Activated gamma-delta T cell treated with Interleukin-2 at 50 U/mL for 16 hours (primary cell): ENCODE data around the gene HOXC5.
A peak's percentile ranks its signal among the peaks of the same experiment; 100 is the strongest.

ENCODE experiments used
- DNase-seq: peaks from one replicate; pipeline ENCODE4 v3.0.0-alpha.2; 2020

Gene HOXC5

DNA sequence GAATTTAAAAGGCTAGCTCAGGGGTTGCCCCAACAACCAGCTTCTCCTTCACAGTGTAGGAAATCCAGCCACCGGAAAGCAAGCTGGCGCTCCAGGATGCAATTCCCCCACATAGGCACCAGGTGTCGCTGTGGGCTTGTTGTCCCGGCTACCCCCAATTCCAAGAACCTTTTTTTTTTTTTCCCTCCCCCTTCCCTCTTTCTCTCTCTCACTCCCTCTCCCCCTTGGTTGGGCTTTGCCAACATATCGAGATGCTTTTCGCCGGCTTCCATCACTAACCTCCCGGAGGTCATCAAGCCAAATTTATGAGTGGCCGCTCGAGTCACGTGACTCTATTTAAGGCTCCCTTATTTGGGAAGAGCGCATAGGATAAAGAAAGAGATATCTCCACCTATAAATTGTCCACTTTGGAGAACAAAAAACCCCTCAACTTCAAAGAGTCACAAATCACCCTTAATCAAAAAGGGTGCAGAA, at the start of gene HOXC5:
Gene HOXC5, plus strand, starts transcription at position 424 of the 474 bp plus-strand sequence. CDS start 73 bp downstream, outside the sequence.
- DNase-seq, result peak; percentile 57

DNA sequence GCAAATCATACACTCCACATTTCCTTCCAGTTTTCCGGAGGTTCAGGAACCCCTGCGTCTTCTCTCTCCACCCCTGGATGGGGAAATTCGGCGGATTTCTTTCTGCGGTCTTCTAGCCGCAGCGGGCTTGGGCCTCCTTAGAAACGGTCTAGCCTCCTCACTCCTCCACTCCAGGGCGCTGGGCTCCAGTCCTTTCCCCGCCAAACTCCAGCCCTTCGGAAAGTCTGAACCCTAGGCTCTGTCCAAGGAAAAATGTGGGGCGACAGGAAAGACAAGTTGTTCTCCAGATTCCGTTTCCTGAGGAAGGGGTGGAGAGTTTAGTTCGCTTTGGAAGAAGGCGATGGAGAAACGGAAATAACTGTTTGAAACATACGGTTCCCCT, 49.3 kb upstream of the HOXC5 start:
- no peak for DNase-seq

DNA sequence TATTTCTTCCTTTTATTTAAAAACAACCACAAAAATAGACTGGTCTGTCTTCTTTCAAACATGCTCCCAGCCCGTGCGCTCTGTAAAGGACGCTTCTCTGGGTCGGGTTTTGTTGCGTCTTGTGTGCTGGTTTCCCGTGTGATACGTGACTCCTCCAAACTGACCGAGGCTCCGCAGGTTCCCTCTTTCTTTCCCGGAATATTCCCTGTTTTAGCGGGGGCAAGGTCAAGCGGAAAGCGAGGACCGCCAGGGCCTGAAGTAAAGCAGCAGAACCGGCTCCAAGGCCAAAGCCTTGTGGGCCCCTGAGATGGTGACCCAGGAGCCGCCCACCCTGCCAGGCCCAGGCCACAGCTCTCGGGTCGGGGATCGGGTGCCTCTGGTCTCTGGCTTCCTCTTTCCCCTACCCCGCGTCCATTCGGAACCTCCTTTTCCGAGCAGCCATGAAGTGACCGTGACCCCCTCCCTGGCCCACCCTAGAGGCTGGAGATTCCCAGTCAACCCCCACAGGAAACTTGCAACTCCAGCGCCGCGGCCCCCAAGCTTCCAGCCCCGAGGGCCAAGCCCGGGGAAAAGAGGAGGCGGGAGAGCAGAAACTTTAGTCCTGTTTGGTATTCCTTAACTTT, 48.8 kb upstream of the HOXC5 start:
- DNase-seq, result no peak

DNA sequence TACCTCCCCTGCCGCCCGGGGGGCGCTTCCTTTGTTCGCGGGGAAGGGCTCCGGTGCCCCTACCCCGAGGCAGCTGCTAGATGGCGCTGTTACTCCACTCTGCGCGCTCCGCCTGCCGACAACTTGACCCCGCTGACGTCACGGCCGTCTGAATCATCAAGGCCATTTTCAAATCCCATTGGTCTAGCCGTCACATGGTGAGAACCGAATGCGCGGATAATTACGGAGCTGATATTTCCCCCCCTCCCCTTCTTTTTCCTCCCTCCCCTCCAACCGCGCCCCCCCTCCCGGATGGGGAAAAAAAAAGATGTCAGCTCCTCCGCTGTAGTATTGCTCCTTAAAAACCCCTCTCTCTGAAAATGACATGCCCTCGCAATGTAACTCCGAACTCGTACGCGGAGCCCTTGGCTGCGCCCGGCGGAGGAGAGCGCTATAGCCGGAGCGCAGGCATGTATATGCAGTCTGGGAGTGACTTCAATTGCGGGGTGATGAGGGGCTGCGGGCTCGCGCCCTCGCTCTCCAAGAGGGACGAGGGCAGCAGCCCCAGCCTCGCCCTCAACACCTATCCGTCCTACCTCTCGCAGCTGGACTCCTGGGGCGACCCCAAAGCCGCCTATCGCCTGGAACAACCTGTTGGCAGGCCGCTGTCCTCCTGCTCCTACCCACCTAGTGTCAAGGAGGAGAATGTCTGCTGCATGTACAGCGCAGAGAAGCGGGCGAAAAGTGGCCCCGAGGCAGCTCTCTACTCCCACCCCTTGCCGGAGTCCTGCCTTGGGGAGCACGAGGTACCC, 47.8 kb upstream of the HOXC5 start, which contains the start of gene HOXC10:
Gene HOXC10, plus strand, starts transcription at position 246 of the 791 bp plus-strand sequence. Its CDS starts 114 bp downstream, at position 360.
- DNase-seq, result peak; percentile 45

DNA sequence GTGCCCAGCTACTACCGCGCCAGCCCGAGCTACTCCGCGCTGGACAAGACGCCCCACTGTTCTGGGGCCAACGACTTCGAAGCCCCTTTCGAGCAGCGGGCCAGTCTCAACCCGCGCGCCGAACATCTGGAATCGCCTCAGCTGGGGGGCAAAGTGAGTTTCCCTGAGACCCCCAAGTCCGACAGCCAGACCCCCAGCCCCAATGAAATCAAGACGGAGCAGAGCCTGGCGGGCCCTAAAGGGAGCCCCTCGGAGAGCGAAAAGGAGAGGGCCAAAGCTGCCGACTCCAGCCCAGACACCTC, 47.2 kb upstream of the HOXC5 start:
- DNase-seq, result no peak

DNA sequence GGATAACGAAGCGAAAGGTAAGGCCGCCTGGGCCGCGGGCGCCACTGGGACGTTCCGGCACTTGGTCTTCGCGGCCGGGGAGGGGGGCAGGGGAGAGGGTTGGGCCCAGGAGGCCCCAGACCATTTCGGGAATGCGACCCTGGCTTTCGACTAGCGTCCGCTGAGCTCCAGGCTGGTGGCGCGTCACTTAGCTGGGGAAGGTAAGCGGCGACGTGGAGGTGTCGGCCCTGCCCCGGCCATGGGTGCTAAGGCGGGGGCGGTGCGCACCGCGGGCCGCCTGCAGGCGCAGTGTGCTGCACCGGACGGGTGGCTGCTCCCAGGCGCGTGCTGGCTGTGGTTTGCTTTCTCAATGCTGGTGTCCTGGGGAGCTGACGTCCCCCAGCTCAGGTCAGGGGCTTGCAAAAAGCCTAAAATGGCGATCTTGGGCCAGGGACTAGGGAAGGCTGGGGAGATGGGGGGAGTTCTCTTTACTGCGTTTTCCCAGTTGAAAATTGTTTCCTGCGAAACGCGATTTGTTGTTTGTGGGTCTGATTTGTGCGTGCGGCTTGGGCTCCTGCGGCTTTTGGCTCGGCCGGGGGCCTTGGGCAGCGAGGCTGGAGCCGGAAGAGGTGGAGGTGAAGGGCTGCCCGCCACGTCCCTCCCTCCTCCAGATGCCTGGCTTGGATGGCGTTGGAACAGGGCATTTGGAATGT, 46.7 kb upstream of the HOXC5 start:
- DNase-seq, result no peak

DNA sequence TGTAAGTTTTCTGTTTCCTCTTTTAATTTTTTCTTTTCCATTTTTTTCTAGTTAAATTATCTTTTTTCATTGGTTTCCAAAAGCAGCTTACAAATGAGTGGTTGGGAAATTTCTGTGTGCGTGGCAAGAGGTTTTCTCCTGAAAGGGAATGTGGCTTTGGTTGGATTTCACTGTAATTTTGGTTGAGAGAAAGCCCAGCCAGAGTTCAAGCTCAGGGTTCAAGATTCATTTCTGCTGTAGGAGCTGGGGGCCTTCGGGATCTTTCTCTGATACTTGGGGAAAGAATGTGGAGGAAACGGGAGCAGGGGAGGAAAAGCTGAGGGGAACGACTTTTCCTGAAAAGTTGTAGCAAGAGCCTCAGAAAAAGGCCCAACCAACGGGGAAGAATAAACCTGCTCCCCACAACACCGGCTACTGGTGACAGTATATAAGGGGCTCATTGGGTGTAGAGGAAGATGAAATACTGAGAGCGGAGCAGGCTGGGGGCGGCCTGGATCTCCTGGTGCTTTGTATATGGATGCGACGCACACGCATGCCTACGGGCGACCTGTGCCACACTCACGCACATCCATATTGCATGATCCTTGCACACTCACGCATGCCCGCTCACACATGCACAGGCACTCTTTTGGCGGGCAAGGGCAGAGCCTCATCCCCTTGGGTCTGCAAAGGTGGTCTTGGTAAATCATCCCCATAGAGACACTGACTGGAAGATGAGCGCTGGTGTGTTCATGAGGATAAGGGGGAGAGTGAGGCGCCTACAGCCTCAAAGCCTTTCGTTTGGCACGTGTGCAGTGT, 46.0 kb upstream of the HOXC5 start:
- DNase-seq, result no peak

DNA sequence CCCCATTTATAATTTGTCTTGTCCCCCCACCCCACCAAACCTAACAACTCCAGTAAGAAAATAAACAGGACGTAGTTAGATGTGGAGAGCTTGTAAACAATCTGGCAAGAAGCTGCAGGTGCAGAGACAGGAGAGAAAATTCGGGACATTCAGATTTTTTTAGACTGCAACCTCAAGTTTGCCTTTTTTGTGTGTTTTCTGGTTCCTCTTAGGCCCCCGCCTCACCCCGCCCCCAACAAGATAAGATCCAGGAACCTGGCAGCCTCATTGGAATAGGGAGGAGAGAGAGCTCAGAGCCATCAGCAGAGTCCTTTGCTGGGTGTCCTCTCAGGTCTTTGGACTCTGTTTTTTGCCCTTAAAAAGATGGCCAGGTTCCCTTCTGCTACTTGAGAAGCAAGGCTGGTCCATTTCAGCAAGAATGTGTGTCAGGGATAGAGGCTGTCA, 45.0 kb upstream of the HOXC5 start:
- no peak for DNase-seq

DNA sequence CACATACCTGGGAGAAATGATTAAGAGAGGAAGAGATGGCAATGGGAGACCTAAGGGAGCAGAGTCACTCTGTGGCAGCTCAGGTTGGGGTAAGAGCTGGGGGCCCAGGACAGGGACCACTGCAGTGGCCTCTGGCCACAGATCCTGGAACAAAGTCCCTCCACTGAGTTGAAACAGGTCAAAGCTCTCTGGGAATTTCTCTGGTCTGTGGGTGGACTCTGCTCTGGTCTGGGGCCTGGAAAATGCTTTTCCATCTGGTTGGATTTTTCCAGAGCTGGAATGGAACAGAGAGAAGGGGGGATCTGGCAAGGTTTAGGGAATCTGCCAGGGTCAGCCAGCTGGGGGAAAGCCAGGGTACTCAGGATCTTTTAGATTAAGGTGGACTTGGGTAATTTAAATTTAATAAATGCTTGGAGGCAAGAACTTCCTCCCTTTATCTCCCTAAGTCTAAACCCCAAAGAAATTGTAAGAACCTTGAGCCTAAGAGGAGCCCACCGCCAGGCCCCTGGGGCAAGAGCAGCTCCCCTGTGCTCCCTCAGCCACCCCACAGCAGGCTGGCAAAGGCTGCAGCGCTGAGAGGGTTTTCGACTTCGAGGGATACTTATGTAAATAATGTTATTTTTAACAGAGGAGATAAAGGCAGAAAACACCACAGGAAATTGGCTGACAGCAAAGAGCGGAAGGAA, 44.2 kb upstream of the HOXC5 start:
- no peak for DNase-seq

DNA sequence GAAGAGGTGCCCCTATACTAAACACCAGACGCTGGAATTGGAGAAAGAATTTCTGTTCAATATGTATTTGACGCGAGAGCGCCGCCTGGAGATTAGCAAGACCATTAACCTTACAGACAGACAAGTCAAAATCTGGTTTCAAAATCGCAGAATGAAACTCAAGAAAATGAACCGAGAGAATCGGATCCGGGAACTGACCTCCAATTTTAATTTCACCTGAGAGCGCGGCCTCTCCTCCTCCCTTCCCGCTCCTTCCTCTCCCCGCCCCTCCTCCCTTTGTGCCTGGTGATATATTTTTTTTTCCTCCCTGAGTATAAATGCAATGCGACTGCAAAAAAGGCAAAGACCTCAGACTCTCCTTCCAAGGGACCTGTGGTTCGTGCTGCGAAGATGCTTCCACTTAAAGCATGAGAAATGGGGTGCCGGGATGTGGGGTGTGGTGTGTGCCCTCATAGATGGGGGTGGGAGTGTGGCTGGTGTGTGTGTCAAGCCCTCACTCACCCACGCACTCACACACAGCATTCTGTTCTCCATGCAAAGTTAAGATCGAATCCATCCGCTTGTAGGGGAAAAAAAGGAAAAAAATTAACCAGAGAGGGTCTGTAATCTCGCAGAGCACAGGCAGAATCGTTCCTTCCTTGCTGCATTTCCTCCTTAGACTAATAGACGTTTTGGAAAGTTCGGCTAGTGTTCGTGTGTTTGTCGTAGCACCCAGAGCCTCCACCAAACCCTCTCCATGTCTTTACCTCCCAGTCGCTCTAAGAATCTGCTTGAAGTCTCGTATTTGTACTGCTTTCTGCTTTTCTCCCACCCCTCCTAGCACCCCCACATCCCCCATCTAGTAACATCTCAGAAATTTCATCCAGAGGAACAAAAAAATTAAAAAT, 43.4 kb upstream of the HOXC5 start:
- no peak for DNase-seq

DNA sequence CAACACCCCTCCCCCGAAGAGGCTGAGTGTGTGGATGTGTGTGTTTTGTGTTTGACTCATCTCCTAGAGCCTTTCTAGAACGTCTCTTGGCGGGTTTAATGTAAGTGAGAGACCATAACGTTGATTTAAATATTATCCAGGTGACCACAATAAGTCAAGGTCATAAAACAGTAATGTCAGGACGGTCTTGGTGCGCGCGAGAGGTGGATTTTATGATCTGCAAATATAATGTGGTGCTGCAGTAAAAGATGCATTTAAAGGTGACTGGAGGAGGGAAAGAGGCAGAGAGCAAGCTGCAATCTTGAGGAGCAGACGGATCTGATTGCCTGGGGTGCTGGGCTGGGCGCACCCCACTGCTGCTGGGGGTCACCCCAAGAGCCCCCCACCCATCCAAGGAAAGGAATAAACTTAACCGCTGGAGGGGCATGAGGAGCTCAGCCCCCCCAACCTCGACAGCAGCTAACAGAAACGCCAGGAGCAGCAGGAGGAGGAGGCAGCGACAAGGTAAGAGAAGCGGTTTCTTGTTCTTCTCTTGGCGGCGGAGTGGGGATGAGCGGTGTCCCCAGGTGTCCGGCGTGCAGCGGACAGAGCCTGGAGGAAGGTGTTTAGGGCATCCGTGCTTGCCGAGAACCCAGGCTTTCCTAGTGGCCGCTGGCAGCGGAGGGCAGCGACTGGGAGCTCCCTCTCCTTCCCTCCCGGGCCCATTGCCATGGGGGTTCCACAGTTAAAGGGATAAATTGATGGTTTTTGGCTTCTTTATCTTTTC, 42.4 kb upstream of the HOXC5 start:
- no peak for DNase-seq

DNA sequence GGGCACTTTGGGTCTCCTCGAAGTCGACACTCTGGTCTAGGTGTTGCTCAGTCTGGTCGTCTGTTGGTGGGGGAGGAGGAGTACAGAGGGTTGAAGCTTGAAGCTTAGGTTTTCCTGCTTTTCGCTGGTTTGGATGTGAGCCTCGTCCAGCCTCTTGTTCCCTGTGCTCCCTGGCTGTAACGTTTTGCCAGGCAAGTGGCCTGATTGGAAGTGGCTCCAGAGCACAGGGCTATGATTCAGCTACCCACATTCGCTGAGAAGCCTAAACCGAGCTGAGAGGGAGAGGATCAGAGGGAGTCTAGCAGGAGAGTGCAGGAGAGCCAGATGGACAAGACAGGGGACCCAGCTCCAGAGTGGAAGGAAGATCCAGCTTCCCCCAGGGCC, 41.8 kb upstream of the HOXC5 start:
- DNase-seq, result no peak

DNA sequence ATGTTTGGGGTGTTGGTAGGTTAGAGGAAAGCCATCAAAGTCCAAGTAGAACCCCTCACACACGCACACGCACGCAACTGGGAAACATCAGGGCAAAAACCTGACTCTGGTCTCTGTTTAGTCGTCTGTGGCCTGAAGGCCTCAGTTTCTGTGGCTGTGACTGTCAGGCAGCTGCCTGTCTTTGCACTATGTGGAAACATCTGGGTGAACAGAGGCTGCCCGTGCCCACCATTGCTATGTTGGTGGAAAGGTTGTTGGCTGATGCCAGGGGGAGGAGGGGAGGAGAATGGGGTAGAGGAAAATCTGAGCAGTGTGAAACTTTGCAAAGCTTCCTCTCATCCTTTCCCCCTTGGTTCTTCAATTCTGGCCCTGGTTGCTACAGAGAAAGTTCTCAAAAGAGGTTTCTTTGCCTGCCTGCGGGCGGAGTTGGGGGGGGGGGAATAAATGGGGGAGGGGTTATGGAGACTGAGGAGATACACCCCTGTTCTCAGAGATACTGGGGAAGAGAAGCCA, 40.4 kb upstream of the HOXC5 start:
- no peak for DNase-seq

DNA sequence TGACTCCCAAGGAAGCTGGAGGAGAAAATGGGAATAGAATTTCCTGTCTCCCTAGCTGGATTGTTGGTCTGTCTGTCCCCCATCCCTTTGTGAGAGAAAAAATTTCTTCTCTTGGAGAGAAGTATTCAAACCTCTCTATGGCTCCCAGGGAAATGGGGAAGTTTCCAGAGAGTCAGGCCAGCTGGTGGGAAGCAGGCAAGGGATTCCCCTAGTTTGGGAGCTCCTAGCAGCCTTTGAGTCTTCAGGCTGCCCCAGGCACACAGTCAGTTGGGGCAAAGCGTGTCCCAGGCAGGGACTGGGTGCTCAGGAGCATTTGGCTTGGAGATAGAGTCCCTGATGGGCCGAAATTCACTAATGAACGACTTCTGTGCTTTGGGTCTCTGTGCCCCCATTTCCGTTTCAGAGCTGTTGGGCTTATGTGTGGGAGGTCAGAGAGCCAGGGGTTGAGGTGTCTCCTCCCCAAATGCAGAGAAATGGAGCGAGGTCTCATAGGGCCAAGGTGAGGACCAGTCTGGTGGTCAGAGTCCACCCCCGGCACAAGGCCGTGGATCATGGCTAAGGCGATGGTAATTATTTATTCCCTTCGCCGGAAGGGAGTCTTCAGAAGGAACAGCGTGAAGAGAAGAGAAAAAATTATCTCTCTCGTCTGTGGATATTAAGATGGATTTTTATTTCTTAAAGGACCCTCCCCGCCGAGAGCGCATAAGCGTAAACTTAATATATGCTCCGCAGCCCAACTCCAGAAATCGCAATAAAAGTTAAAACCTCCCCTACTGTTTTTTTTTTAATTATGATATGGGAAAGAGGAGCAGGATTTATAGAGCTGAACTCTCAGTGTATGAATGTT, 39.5 kb upstream of the HOXC5 start:
- DNase-seq, result no peak

DNA sequence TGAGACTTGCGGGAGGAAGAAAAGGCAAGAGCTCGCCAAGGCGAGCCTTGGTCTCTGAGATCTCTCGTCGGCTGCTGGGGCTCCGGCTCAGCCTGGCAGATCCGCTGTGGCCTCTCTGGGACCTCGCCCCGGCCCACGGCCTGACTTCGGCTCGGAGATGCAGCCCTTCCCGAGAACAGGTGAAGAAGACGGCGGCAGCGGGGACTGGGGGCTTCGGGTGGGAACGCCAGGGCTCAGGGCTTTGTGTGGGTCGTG, 38.9 kb upstream of the HOXC5 start:
- DNase-seq, result no peak

DNA sequence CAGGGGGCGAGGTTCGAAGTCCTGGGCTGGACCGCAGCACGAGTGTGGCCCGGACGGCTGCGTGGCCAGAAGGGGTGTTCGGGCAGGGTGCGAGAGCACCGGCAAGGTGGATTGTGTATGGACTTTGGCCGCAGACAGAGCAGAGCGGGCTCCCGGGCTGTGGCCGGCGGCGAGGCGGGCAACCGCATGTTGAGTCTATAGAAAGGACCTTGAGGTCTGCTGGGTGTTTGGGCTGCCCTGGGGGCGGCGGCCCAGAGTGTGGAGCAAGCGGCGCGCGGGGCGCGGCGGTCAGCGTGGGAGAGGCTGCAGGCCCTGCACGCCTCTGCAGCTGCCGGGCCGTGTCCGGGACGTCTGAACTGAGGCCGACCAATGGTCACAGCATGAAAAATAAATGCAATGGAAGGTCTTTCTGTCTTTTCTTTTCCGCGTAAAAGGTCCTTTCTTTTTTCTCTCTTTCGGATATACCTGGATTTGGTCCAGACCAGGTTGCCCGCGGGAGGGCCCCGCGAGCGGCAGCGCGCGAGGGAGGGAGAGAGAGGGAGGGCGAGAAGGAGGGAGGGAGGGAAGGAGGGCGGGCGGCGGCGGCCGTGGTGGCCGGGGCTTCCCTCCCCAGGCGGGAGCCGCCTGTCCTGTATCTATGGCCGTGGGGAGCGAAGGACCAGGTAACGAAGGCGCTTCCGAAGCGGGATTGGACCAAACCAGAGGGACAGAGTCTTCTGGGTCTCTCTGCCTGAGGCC, 38.4 kb upstream of the HOXC5 start:
- no peak for DNase-seq

DNA sequence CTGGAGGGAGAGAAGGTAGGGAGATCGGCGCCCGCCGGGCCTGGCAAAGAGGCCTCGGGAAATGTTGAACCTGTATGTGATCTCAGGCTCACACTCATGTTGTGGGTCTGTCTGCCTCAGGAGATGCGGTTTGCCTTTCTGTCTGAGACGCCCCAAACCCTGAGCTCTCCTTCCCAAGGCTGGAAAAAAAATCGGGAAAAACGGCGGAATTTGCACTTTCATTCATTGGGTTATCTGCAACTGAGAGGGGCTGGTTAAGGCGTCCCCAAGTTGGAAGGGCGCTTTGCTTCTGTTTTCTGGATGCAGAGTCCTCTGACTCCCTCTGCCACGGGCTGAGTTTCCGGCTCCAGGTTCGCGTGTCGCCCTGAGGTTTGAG, 37.9 kb upstream of the HOXC5 start:
- no peak for DNase-seq

DNA sequence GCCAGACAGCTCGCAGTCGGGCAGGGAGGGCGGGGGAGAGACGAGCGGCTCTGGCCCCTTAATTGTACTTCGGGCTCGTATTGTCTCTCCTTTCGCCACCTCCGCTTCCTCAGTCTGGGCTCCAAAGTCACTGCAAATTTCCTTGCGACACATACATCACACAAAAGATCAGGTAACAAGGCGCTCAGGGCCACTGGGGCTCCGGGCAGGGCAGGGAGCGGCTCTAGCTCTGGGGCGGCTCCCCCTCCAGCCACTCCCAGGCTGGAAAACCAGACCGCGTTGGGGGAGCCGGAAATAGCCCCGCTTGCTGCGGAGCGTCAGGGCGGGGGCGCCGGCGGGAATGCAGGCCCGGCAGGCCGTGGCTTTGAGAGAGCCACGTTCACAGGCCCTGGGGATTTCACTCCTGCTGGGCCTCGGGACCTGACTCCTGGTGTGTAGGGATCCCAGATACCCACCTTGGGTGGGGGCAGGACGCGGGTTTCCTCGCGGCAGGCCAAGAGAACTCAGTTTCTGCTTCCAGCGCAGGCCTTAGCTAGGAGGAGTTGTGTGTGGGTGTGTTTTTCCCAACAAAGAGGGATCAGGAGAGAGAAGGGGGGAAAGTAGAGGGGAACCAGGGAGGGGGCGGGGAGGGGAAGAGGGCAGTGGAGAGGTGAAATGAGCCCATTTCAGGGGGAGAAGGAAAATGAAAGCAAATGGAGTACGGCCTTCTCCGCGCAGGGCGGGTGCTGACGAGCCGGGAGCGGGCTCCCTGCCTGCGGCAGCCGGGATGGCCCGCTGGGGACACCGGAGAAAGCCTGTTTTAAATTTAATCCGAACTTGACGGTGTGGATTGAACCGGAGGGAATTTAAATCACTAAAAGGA, 37.2 kb upstream of the HOXC5 start:
- no peak for DNase-seq
